Fibroblast of skin of back (primary cell): ENCODE results near the gene STK32A.

Experiments used
- DNase-seq: peaks from one replicate; pipeline ENCODE4 v3.0.0-alpha.2; 2013

STK32A gene

DNA sequence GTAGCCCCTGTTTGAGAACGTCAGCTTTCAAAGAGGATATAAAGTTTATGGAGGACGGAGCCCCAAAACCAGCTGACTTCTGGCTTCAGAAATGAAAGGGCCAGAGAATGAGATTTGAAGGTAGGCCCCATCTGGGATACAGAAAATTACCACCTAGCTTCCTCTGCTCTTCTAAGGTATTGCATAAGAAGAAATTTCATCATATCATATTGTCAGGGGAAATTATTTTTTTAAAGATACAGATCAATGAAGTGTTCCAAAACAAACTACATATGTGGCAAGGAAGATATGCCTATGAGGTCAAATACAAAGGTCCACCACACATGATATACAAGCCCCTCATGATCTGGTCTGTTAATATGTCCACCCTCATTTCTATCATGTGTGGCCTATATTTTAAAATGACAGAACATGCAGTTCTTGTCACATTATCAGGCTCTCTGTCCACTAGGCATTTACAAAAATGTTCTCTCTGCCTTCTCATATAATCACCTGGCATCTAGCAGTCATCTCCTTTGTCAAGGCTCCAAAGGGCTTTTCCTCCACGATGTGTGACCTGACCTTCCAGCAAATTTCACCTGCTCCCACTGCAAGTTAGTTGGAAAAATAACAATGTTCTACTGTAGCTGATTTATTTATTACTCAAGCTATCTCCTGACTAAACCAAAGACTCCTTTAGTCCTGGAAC is 192.0 kb downstream of the STK32A start:
- DNase-seq: no peak

DNA sequence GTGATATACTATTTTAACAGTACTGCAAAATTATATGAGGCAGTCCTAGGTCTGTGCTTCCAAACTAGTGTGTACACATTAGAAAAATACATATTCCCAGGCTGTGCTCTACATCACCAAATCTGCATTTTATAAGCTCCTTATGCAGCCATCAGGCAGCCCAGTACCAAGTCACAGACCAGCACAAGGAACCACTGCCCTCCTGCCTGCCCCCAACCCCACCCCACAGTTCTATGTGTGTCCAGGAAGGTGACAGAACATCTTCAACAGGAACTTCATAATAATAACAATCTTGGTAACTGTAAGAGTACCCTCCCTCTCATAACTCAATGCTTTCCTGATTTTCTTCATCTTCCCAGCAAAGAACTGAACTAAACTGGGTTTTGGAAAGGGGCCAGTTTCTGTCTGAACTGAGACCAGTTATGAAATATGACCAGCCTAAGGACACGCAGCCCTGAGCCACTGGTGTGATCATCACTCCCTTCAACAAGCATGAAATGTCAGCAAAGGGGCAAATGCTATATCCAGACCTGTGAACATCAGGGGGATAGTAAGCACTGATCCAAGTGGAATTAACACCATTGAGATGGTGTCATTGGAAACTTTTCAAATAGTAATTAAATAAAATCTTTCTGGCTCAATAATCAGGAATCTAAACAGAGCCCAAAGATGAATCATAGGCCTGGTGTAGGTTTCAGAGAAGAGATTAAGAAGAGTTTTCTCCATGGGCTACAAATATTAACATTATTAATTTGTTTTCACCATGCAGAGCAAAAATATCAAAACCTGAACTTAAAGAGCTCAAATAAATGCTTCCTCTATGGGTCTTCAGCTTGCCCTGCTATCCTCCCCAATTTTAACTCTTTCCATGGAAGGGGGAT is 192.9 kb downstream of the STK32A start:
- no peak for DNase-seq

DNA sequence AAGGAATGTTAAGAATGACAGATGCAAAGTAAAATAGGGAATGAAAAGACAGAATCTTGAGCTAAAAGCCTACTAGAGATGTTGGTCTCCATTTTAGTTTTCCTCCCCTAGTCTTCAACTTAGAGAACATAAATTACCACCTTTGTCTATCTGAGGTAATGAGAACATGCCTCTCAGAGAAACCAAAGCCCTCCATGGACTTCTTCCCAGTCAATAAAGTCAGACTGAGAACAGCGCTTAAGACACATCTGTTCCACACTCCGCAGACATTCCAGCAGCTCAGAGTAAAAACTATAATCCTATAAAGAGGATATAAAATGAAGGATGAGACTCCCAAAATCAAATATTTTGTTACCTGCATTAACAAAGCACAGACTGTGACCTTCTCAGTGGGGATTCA is 195.8 kb downstream of the STK32A start:
- DNase-seq: no peak

GRCh38 chr5:147431586-147431985 is 196.8 kb downstream of the STK32A start:
- DNase-seq: no peak

GRCh38 chr5:147432323-147432722 is 197.5 kb downstream of the STK32A start:
- DNase-seq: no peak

- no peak for DNase-seq
Measured at GRCh38 chr5:147434049-147434448, 199.2 kb downstream of the STK32A start.

GRCh38 chr5:147436596-147436995 is 201.8 kb downstream of the STK32A start:
- DNase-seq: no peak

DNA sequence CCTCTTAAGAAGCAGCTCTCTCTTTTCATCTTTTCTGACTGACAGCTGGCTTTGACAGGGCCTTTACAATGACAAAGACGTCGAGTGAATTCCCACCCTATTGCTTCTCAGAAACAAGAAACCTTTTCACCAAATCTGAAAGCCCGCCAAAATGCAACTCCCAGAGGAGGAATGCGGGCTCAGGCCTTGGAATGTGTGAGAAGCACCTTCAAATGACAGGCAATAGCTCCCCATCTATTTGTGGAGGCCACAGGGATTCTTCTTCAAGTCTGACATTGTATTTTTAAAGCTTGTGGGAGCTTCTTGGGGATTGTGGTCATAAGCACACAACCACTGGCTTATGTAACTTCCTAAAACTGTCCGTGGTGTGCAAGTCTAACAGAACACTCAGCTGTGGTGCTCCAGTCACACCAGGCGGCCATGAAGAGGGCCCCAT is 202.4 kb downstream of the STK32A start:
- DNase-seq: peak; percentile 79
